Heart right ventricle (tissue), 16 donors: ENCODE results near the gene PRR14. TPM values are rescaled to one million over a fixed set of nuclear protein-coding genes. Genes with fewer than 3 reads are reported as not detected.
"Not testable (repeated sequence)": the region's sequence is repeated elsewhere in the genome, so short reads cannot be mapped to it uniquely, and the experiment has no call there.

Source experiments
- ATAC-seq, 8 donors: fragments of 200-7000 bp; cut with Tn5 transposase; one replicate each; pipeline ENCODE4 v1.9.1; 2020; ENCODE audit warnings: mild to moderate bottlenecking in 8 of 8, moderate library complexity in 8 of 8, moderate number of reproducible peaks in 1 of 8
- DNase-seq, 2 donors: peaks; one replicate each; pipeline ENCODE4 v3.0.0-alpha.2; 2020
- H3K27ac ChIP-seq, 10 donors: fragments of 200-600 bp; sonication (generic) in 2 of 10; one replicate each; pipeline versions ENCODE4 v1.5.0 to v1.8.0; 2020 to 2022; ENCODE audit warnings: mild to moderate bottlenecking in 3 of 10
- H3K27me3 ChIP-seq, 7 donors: fragments of 200-600 bp; one replicate each; pipeline ENCODE4 v1.8.0; 2021 to 2022; ENCODE audit warnings: mild to moderate bottlenecking in 2 of 7
- H3K36me3 ChIP-seq, 9 donors: fragments of 200-600 bp; sonication (generic) in 1 of 9; one replicate each; pipeline versions ENCODE4 v1.5.0 to v1.8.0; 2020 to 2022; ENCODE audit warnings: mild to moderate bottlenecking in 2 of 9
- H3K4me1 ChIP-seq, 9 donors: fragments of 200-600 bp; sonication (generic) in 1 of 9; one replicate each; pipeline versions ENCODE4 v1.5.0 to v1.8.0; 2020 to 2022; ENCODE audit warnings: mild to moderate bottlenecking in 4 of 9
- H3K4me3 ChIP-seq, 10 donors: fragments of 200-600 bp; sonication (generic) in 2 of 10; one replicate each; pipeline versions ENCODE4 v1.5.0 to v1.8.0; 2020 to 2022; ENCODE audit warnings: mild to moderate bottlenecking in 7 of 10, moderate library complexity in 2 of 10
- H3K9me3 ChIP-seq, 11 donors: fragments of 200-600 bp in 10 of 11; sonication (generic) in 2 of 11; one replicate each; pipeline versions ENCODE4 v1.5.0 to v1.8.0; 2013 to 2022; ENCODE audit warnings: mild to moderate bottlenecking in 2 of 11, control low read depth in 1 of 11, moderate library complexity in 1 of 11
- CTCF ChIP-seq, 9 donors: fragments of 200-600 bp; sonication (generic) in 2 of 9; IDR thresholded peaks; one replicate each; pipeline versions ENCODE4 v1.5.0 to v1.8.0; 2021 to 2022; ENCODE audit warnings: antibody characterized with exemption in 9 of 9, mild to moderate bottlenecking in 5 of 9, moderate library complexity in 1 of 9
- WGBS, 2 donors: extraction: QIAGEN DNeasy Blood & Tissue Kit; methylation state at CpG; one replicate each; pipeline ENCODE4 v1.1.7; 2013; ENCODE audit warnings: inconsistent platforms in 1 of 2; 5-methylcytosine and 5-hydroxymethylcytosine counted together
- intact Hi-C, 10 donors: fragments of 100-400 bp; cut with DNase I; formaldehyde crosslinking; loops; one replicate each; pipeline versions ENCODE4 v1.11.1 to v1.14.2; 2022
- polyA plus RNA-seq, 2 donors: library from polyadenylated mRNA; stranded (reverse); fragments of 200-250 nt; gene quantifications; one replicate each; pipeline ENCODE4 v1.2.3, GENCODE V29; 2013
- total RNA-seq, 10 donors: library from RNA; stranded (reverse); fragmentation: NEBNext Ultra II Directional in 3 of 10; extraction: Animal tissue kit (Norgen Biotek cat#: 25700) in 3 of 10; gene quantifications; one replicate each; pipeline versions ENCODE4 v1.2.1 to v1.2.4, GENCODE V29; 2021 to 2023
- donor health status: Arrhythmogenic right ventricular cardiomyopathy.
- donor health status: ischemic (EF 13 %, LVEDD 7.1; RV severe dilation, severe dysfunction).
- donor health status: healthy with polysubstance abuse.
- donor health status: DM: no; HTN: yes; CAD: no.
- donor health status: DM: no; HTN: no; CAD: no.
- donor health status: ischemic (EF 25% LVEDD 6.9; RV normal size, moderate dysfunction).
- donor health status: ischemic (EF 25% LVEDD 5.7; RV mildly dilated, moderate dysfunction).
- donor health status: healthy.
- donor health status: DM: yes; HTN: yes; CAD: no.
- donor health status: Ischemic cardiomyopathy.
- donor health status: ischemic (EF 35%, LVEDD 5.7; RV mildly dilated, moderate dysfunction).
- donor health status: nonischemic (EF 11% LVEDD 7.7; RV severe dilation, severe dysfunction).
- donor health status: DM: yes; HTN: yes; CAD: no.
- donor health status: PGD.
- donor health status: ischemic (EF 29% LVEDD 5.4; RV normal size, mild dysfunction).
- donor health status: nonischemic (EF 23%, LVEDD 6.1; RV moderate dilation, normal function).

The PRR14 gene
- total and polyA plus RNA-seq, 12 donors, result 9.9 to 58.1 (median 17.8) TPM

GRCh38 chr16:30688701-30689100, 37.9 kb downstream of the PRR14 start:
- no peak for TF ChIP-seq CTCF (IDR thresholded peaks at IDR 0.05)
- WGBS, 2 donors, result 58 to 64% methylated on average over 4 of the region's 4 CpGs
- ATAC-seq (no peak), DNase-seq (no peak)
- no peaks in the 10 kb centered on the region for H3K9me3 ChIP-seq
- H3K36me3 ChIP-seq, result no peaks in the 10 kb centered on the region
- intact Hi-C loops, result no loop called here
- H3K4me1 ChIP-seq, result peaks cover 0 to 9% (median 1%) of the 10 kb centered on the region in 9 donors
- H3K4me3 ChIP-seq, result no peak overlapping the region
- H3K27ac ChIP-seq, result no peak overlapping the region
- peaks cover 0 to 3% (median 0%) of the 10 kb centered on the region in 7 donors for H3K27me3 ChIP-seq

GRCh38 chr16:30691907-30692306, 41.1 kb downstream of the PRR14 start:
- Histone ChIP-seq H3K4me3 (no peak overlapping the region), H3K4me1 (peaks cover 0 to 15% (median 5%) of the 10 kb centered on the region in 9 donors), H3K9me3 (no peaks in the 10 kb centered on the region), H3K27me3 (peaks cover 0 to 3% (median 0%) of the 10 kb centered on the region in 7 donors), H3K36me3 (no peaks in the 10 kb centered on the region), H3K27ac (no peak overlapping the region)
- TF ChIP-seq CTCF (IDR thresholded peaks at IDR 0.05), result no peak
- 50 to 63% methylated on average over 4 of the region's 4 CpGs for WGBS, 2 donors
- DNase-seq, result no peak
- intact Hi-C loops, result loop anchor here in 2 of 10 donors (2.0 to 10.0 kb wide), 3 partner anchors 31 to 245 kb away; partner anchors contain the start of gene SEPHS2 (in 1 of the 2)
- no peak for ATAC-seq

- peaks cover 0 to 3% (median 0%) of the 10 kb centered on the region in 7 donors for H3K27me3 ChIP-seq
- no peak for TF ChIP-seq CTCF (IDR thresholded peaks at IDR 0.05)
- peaks cover 0 to 19% (median 8%) of the 10 kb centered on the region in 9 donors for H3K4me1 ChIP-seq
- no peaks in the 10 kb centered on the region for H3K36me3 ChIP-seq
- DNase-seq (no peak), ATAC-seq (no peak)
- H3K4me3 ChIP-seq, result no peak overlapping the region
- 55 to 66% methylated on average over 8 to 10 of the region's 10 CpGs for WGBS, 2 donors
- intact Hi-C loops, result loop anchor here in 2 of 10 donors (2.0 to 10.0 kb wide), 3 partner anchors 32 to 245 kb away; partner anchors contain the start of gene SEPHS2 (in 1 of the 2)
- no peak overlapping the region for H3K27ac ChIP-seq
- no peaks in the 10 kb centered on the region for H3K9me3 ChIP-seq
Measured at GRCh38 chr16:30692396-30693064, 41.8 kb downstream of the PRR14 start.

GRCh38 chr16:30694926-30695693, 44.4 kb downstream of the PRR14 start:
- intact Hi-C loops, result loop anchor here in 2 of 10 donors (5.0 to 10.0 kb wide), 4 partner anchors 52 to 248 kb away; partner anchors contain the start of genes PHKG2 (in 1 of the 2), SEPHS2 (in 1 of the 2) and ZNF747 (in 1 of the 2)
- ATAC-seq (no peak), DNase-seq (no peak)
- peaks cover 0 to 3% (median 0%) of the 10 kb centered on the region in 7 donors for H3K27me3 ChIP-seq
- H3K9me3 ChIP-seq, result no peaks in the 10 kb centered on the region
- H3K27ac ChIP-seq, result no peak overlapping the region
- TF ChIP-seq CTCF (IDR thresholded peaks at IDR 0.05), result no peak
- H3K4me3 ChIP-seq, result no peak overlapping the region
- WGBS, 2 donors, result 80 to 81% methylated on average over 11 of the region's 11 CpGs
- H3K4me1 ChIP-seq, result peaks cover 0 to 34% (median 18%) of the 10 kb centered on the region in 9 donors
- peaks cover 0 to 5% (median 0%) of the 10 kb centered on the region in 9 donors for H3K36me3 ChIP-seq

GRCh38 chr16:30696646-30697045, 45.9 kb downstream of the PRR14 start:
- 97 to 98% methylated on average over 3 of the region's 3 CpGs for WGBS, 2 donors
- ATAC-seq, H3K4me3 ChIP-seq, DNase-seq, H3K27me3 ChIP-seq, H3K27ac ChIP-seq, H3K9me3 ChIP-seq: not testable (repeated sequence)
- peaks cover 0 to 48% (median 31%) of the 10 kb centered on the region in 9 donors for H3K4me1 ChIP-seq
- H3K36me3 ChIP-seq, result peaks cover 0 to 21% (median 11%) of the 10 kb centered on the region in 9 donors
- intact Hi-C loops, result loop anchor here in 2 of 10 donors (5.0 to 10.0 kb wide), 3 partner anchors 51 to 164 kb away; partner anchors contain the start of genes PHKG2 (in 1 of the 2) and ZNF747 (in 1 of the 2)
